SH-SY5Y (cell line): ENCODE data around the gene TMEM63C.

ENCODE experiments used
- GATA2 ChIP-seq: IDR thresholded peaks from 2 replicates; pipeline ENCODE4 v1.6.1; 2011; ENCODE audit warnings: mild to moderate bottlenecking, low read depth, low read length
- GATA3 ChIP-seq: IDR thresholded peaks from 2 replicates; pipeline ENCODE4 v1.6.1; 2011; ENCODE audit warnings: low read depth, mild to moderate bottlenecking, low read length, moderate library complexity

GRCh38 chr14:77201696-77202095, 20.1 kb downstream of the TMEM63C start:
- TF ChIP-seq GATA3 = no peak
- TF ChIP-seq GATA2 = no peak
